ENCODE data around the gene HK3.

Gene HK3, protein sequence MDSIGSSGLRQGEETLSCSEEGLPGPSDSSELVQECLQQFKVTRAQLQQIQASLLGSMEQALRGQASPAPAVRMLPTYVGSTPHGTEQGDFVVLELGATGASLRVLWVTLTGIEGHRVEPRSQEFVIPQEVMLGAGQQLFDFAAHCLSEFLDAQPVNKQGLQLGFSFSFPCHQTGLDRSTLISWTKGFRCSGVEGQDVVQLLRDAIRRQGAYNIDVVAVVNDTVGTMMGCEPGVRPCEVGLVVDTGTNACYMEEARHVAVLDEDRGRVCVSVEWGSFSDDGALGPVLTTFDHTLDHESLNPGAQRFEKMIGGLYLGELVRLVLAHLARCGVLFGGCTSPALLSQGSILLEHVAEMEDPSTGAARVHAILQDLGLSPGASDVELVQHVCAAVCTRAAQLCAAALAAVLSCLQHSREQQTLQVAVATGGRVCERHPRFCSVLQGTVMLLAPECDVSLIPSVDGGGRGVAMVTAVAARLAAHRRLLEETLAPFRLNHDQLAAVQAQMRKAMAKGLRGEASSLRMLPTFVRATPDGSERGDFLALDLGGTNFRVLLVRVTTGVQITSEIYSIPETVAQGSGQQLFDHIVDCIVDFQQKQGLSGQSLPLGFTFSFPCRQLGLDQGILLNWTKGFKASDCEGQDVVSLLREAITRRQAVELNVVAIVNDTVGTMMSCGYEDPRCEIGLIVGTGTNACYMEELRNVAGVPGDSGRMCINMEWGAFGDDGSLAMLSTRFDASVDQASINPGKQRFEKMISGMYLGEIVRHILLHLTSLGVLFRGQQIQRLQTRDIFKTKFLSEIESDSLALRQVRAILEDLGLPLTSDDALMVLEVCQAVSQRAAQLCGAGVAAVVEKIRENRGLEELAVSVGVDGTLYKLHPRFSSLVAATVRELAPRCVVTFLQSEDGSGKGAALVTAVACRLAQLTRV

DNA sequence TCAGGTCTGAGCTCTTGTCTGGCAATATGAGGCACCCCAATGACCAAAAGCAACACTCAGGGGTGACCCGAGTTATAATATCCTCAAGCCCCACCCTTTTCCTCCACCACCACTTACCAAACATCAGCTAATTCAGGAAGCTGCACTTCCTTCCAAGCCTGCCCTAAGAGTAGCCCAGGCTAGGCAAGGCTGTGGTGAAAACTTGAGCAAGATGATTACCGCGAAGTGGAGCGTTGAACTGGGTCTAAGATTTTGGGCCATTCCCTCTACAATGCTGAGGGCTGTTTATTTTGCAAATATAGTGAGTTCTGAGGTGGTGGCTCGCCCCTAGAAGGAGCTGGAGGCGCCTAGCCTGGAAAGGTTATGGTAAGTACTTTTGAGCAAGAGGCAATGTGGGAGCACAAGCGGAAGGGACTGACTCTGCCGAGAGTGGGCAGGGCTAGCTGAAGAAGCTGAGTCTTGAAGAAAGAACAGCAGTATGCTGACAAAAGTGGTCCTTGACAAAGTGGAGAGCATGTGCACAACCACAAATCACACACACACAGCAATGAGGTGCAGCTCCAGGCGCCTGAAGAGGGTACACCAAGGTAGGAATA, at the start of gene HK3:
TSS of gene HK3 (minus strand) at position 51 of the 596 bp plus-strand sequence. CDS start 3,187 bp downstream, outside the sequence.
- DNase-seq, result no peak

DNA sequence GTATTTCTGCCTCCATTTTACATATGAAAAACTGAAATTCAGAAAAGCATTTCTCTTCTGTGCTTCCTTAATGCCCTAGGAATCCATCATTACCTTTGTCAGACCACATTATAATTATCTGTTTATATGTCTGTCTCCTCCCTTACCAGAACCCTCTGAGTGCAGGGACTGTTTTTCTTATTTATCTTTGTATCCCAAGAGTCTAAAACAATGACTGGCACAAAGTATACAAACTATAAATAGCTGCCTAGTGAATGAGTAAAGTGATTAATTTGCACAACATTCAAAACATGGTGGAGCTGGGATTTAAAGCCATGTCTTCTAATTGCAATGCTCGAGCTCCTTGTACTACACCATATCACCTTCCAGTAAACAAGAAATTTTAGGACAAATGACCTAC, 49.3 kb upstream of the HK3 start:
- no peak for DNase-seq

DNA sequence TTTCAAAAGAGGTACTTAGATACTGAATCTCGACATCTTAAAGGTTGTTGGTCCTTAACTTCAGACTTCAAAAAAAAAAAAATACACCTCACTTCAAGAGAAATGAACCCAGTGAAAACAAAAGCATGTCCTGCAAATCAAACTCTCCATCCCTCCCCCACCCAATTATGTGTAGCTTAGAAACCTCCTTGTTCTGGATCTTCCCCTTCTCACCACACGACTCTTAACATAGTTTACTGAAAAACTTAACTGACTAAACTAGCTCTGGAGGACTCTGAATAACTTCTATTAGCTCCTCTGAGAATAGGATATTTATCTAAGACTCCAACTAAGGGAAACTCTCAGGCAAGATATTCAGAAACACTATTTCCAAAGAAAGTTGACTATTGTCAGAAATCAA, 48.7 kb upstream of the HK3 start:
- no peak for DNase-seq

DNA sequence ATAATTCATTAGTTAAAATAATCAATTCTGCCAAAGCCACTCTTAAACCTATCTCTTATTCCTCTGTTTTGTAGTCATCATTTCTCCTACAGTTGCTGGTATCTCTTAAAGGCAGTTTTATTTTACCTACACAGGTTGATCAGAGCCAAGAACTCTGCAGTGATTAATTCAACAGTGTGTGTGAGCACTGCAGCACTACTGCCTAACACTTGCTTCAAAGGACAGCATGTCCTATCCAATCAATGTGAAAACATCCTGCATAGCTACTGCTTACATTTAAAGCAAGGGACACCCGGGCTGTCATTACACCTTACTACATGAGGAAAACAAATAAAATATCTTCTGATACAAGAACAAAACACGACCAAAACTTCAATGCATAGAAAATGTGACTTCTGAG, 45.1 kb upstream of the HK3 start:
- no peak for DNase-seq

DNA sequence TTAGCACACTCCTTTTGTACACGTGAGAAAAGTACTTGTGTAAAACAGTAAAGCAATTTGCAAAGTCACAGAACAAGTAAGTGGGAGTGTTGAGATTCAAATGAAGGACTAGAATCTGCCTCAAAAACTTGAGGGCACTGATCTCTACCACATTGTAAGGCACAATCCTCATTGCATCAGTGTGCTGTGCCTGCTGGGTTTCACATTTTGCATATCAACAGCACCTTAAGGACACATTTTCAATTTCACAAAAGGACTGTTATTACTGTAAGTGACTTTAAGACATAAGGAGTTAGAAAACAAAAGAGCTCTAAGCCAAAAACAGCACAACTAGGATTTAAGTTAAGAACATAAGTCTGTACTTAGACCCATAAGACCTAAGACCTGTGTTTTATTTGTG, 44.7 kb upstream of the HK3 start:
- no peak for DNase-seq

DNA sequence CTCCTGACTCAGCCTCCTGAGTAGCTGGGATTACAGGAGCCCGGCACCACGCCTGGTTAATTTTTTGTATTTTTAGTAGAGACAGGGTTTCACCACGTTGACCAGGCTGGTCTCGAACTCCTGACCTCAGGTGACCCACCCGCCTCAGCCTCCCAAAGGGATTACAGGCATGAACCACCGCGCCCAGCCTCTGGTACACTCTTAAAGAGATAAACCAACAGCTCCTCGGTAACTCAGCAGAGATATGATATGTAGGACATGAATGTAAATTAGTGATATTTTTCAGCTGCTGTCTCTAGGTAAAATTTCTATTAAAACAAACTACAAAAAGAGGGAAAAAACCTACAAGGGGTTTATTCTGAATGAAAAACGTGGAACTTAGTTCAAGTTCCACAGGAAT, 42.8 kb upstream of the HK3 start:
- DNase-seq, result no peak

DNA sequence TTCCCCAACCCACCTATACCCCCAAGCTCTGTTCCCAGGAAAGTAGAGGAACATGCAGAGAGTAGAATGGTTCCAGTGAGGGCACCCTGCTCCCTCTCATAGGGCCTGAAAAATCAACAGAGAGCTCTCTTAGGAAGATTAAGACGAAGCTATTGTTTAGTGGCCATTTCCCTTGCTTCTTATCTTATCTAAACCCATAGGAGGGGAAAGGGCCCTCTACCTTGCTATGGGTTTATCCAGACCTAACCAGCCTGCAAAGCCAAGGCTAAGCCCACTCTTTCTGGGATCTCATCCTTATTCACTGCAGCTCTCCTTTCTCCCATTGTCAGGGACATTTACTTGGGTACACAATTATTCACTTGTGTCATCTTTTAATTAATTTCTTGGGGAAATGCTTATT, 39.3 kb upstream of the HK3 start:
- DNase-seq, result no peak

DNA sequence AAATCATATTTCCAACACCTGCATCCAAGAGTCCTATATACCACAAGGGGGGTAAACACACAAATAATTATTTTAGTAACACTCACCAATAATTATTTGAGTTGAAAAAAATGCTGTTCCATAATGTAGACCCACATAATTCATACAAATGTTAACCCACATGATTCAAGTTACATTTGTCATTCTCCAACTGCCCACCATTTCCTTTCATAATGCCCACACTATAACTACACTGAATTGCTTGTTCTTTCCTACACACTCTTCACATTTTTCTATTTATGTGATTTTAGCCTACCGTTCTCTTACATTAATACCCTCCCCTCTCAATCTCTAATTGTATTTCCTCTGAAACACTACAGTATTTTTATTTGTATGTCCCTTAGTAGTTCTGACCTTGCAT, 35.9 kb upstream of the HK3 start:
- DNase-seq, result no peak

DNA sequence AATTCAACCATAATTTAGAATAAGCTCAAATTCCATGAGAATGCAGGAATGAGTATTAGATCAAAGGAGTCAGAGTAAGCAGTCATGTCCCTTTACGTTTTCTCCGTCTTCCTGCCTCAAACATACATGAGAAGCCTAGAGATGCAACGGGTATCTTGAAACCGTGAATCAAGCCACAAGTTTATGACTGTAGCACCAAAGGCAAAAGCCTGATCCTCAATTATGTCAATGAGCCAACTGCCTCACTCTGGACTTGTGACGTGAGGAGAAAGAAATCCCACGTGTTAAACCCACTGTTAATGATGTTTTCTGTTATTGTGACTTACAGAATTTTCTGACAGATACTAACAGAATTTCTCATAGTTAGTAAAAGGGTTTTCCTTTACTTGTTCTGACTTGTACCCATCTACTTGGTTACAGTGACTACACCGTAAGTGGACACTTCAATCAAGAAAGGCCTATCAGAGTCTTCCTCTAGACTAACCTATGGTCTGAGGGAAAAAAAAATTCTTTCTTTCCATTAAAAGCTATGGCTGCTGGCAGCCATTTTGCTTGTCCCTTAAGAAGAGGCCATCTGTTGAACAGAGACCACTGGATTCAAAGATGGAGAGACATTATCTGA, 35.3 kb upstream of the HK3 start:
- no peak for DNase-seq

DNA sequence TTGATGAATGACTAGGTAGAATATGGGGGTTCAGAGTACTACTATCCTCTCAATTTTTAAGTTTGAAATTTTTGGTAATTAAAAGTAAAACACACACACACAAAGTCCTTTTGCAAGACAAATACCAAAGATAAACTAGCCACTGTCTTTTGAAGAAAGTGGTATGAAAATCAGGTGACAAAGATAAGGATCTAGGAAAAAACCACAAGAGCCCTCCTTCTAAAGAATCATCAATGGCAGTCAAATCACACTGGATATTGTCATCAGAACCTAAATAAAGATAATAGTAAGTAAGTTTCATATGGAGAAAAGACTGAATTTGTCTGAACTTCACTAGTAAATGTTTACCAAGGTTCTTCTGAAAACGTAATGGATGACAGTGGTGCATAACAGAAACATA, 30.5 kb upstream of the HK3 start:
- no peak for DNase-seq

DNA sequence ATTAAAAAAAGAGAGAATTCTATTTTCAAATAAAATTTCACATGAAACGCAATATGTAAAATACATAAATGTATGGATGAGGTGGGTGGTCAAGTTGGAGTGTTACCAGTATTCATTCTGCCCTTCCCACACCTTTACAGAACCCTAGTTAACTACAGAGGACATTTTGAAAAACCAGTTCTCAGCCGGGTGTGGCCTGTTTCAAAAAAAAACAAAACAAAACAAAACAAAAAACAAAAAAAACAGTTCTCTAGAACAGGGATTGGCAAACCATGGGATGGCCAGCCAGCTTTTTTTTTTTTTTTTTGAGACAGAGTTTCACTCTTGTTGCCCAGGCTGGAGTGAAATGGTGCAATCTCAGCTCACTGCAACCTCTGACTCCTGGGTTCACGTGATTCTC, 28.4 kb upstream of the HK3 start:
- no peak for DNase-seq

DNA sequence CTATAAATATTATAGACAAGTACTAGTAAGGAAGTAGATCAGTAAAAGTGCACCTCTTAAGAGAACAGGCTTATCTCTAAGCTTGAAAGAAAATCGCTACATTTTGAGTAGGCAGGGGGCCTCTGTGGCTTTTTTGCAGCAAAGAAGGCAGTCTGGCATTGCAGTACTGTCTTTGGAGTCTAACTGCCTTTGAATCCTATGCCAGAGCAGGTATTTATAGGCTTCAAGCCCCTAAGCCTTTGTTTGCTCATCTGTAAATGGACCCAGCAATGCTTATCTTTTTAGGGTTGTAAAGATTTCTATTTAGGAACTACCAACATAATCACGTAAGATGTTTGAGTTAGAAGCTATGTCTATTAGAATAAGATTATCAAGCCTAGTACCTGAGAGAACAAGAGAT, 23.7 kb upstream of the HK3 start:
- no peak for DNase-seq

DNA sequence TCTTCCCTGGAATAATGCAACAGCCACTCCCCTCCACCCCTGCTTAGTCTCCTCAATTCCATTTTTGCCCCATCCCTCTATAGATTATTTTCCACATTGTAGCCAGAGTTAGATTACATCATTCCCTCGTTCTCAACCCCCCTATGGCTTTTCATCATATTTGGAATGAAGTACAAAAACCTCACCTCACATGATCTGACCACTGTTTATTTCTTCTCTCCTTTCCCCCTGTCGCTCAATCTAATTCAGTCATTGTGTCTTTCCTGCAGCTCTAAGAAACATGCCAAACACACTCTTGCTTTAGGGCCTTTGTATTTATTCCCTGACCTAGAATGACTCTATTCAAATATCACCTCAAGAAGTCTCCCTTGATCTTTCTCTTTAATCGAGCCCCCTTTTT, 22.6 kb upstream of the HK3 start:
- DNase-seq, result no peak

DNA sequence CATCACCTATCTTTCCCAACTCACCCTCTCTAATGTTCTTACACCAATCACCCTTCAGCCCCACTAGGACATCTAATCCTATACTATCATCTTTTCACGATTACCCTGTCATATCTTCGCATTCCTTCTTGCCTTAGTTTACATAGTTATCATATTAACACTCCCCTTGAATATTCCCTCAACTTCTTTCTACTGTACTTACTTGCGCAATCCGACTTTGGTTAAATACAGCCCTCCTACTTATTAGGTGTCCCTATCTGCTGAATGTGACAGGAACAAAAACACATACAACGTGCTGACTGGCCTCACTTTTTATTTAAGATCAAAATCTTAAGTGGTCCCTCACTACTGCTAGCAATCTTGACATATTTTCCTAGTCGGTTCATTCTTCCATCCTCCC, 19.5 kb upstream of the HK3 start:
- DNase-seq, result no peak

DNA sequence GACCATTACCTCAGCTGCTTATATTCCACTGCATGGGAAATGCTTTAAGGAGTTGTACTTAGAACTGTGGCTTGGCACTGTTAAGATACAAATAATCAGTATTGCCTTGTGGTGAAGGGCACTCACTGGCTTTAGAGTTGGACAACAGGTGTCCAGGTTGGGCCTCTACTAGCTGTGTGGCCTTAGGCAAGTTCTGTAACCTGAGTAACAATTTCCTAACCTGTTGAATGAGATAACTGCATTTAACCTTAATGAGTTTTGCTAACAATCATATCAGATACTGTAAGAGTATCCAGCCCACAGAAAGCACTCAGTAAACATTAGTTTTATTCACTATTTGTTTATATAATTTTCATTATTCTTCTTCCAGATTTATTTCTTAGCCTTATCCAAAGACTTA, 17.2 kb upstream of the HK3 start:
- DNase-seq, result no peak

DNA sequence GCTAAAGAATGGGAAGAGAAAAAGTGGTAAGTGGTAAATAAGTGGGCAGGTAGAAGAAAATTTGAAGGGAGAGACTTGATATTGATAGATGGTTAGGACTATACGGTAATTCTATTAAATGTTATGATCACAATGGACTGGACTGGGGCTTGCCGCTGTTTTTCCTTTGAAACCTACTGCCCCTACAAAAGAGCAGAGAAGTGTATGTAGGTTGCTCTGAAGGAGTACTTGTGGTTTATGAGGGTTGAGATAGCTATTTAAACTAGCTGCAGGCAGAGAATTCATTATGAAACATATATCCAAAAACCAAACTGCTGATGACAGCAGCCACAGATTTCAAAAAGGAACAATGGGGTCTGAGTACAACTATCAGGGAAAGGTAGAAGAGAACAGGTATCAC, 16.8 kb upstream of the HK3 start:
- DNase-seq, result no peak

DNA sequence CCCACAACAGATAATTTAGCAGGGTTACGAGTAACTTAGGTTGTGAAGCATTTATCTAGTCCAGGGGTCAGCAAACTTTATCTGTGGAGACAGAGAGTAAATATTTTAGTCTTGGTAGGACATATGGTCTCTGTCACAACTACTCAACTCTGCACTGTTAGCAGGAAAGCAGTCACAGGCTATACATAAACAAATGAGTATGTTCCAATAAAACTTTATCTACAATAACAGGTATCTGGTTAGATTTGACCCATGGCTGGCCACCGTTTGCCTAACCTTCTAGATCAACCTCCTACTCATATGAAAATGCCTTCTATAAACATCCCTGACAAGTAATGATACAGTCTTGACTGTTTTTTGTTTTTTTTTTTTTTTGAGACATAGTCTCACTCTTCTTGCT, 13.0 kb upstream of the HK3 start:
- no peak for DNase-seq

DNA sequence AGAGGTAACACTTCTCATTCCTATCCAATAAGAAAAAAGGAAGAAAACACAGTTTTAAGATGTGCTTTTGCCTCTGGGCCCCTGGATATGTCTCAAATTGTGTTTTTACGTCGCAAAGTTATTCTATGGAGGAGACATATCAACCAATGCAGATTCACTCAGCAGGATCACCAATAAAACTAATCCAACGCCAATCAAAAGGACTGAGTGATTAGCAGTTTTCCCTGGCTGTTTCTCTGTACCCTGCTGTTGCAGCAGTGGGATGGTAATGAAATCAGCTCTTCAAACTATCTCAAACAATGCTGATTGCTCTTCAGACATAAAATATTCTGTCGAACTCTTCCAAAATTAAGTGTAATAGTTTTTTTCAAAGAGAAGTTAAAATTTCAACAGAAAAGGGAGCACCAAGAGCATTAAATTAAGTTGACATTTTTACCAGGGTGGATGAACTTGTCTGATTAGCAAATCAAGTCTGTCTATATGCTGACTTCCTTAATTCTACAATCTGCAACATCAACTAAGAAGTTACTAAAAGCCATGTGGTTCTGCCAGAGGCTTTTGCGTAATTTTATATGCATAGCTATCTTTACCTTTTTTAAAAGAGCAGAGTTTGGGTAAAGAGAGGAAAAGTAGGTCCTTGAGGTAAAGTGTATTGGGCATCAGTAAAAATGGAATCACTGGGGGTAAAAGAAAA, 9.7 kb upstream of the HK3 start:
- DNase-seq, result no peak

DNA sequence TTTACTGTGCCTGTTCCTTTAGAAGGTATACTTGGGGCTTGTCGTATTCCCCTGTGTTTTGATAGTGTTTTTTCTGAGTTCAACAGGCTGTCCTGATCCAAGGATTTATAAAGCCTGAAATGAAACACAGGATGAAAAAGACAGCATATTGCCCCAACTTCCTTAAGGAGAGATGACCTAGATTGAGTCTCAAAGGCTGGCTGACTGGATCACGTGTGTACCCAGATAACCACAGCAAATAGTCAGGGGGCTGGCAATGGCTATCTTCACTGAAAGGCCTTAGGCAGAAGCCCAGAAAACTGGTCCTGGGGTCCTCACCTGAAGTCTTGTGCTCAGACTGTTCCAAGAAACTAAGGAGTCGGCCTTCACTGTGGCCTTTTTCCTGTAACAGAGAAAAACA, 7.7 kb upstream of the HK3 start:
- DNase-seq, result no peak

DNA sequence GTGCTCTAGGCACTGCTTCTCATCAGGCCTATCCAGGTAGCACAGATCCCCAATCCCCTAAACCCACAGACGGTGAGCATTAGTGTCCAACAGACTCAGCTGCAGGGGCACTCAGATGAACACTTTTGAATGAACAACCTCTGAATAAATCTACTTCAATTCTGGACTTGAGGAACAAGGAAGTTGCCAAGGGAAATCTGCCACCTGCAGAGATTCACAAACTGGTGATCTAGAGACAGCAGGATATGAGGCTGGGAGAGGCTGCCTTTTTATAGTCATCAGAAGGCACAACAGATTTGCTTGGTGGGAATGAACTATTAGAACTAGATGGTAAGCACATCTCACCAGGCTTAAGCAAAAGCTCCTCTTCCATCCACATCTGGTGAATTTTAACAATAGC, 7.0 kb upstream of the HK3 start:
- DNase-seq, result no peak

DNA sequence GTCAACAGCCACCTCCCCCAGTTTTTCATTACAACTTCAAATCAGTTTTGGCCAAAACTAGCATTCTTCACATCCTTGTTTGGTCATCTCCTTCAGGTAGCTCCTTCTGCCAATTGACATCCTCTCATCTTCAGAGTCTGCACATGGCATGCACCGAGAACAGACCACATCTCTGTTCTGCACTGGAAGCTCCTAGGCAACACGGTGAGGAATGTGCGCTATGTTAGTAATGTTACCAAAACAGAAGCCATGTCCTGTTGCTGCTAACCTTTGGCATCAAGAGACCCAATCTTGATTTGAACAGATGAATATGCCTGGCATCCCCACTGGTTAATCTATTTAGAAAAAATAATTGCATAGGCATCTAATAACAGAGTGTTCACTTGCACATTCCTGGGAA, 5.1 kb upstream of the HK3 start:
- DNase-seq, result no peak

DNA sequence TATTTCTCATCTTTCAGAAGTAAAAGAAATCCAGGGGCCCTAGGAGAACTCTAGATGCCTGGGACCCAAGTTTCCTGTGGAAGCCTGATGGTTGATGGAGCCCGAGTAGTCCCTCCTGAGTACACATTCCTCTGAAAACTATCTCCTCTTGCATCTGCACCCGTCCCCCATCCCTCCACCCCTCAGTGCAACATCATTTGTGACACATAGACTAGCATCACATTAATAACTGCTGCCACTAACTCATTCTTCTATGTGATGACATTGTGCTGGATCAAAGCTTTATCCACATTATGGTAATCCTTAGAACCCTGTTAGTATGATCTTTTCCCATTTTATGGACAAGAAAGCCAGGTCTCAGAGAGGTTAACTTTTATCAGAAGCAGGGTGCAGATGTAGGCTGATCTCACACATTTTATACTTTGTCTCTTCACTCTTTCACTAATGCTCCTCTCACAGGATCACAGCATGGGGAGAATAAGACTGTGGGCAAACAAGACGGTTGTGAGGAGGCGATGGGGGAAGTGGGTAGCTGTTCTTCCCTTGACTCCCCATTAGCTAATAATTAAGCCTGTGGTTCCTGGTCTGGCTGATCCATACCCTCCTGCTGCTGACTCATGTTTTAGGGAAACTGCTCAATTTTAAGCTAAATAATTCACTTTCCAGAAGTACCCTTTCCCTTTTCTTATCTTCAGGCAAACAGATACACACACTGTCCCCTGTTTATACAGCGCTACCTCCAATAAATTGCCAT, 3.9 kb upstream of the HK3 start:
- DNase-seq, result no peak

Data from NCI-H2081 treated with DMSO at 0.1 percent for 48 hours (cell line).